CD14-positive monocyte (primary cell): Measurements from ENCODE around the gene EXTL2. TPM values are rescaled to one million over a fixed set of nuclear protein-coding genes. Genes with fewer than 3 reads are reported as not detected.

Experiments used
- DNase-seq, 3 donors: peaks; one replicate each; pipeline ENCODE4 v3.0.0-alpha.2; 2011 to 2022
- H2AFZ ChIP-seq: 2 replicates; pipeline ENCODE4 v1.6.0; 2012; ENCODE audit warnings: mild to moderate bottlenecking, low read depth, low read length, inconsistent platforms; ENCODE audit not compliant: insufficient read depth, poor library complexity, severe bottlenecking
- H3K27ac ChIP-seq, 2 donors: 1 replicate in 1 of 2; 2 replicates in 1 of 2; pipeline ENCODE4 v1.5.1; 2012 to 2013; ENCODE audit warnings: low read length in 2 of 2, control low read depth in 1 of 2, inconsistent platforms in 1 of 2, low read depth in 1 of 2, mild to moderate bottlenecking in 1 of 2
- H3K27me3 ChIP-seq, 2 donors: one replicate each; pipeline versions ENCODE4 v1.6.0 to v1.6.1; 2011 to 2013; ENCODE audit warnings: low read length in 2 of 2; ENCODE audit not compliant: control insufficient read depth in 2 of 2, insufficient read depth in 2 of 2
- H3K36me3 ChIP-seq, 2 donors: replicated peaks in 1 of 2; 1 replicate in 1 of 2; 2 replicates in 1 of 2; pipeline versions ENCODE4 v1.5.1 to v1.6.1; 2012 to 2013; ENCODE audit warnings: low read length in 2 of 2, control low read depth in 1 of 2, inconsistent platforms in 1 of 2, mild to moderate bottlenecking in 1 of 2; ENCODE audit not compliant: insufficient read depth in 2 of 2, control insufficient read depth in 1 of 2
- H3K4me1 ChIP-seq, 2 donors: 1 replicate in 1 of 2; 2 replicates in 1 of 2; pipeline versions ENCODE4 v1.5.1 to v1.6.1; 2012 to 2013; ENCODE audit warnings: low read length in 2 of 2, control low read depth in 1 of 2, inconsistent platforms in 1 of 2, mild to moderate bottlenecking in 1 of 2, moderate library complexity in 1 of 2; ENCODE audit not compliant: insufficient read depth in 2 of 2, control insufficient read depth in 1 of 2
- H3K4me2 ChIP-seq: replicated peaks from 2 replicates; pipeline ENCODE3; 2012; ENCODE audit warnings: low read length, moderate library complexity, mild to moderate bottlenecking; ENCODE audit not compliant: poor library complexity, severe bottlenecking; ENCODE audit errors: extremely low read depth
- H3K4me3 ChIP-seq, 3 experiments: fragments of 200-600 bp in 1 of 3; sonication (generic) in 1 of 3; replicated peaks in 1 of 3; 1 replicate in 2 of 3; 2 replicates in 1 of 3; pipeline ENCODE4 v1.5.1; 2011 to 2013; ENCODE audit warnings: low read length in 3 of 3, mild to moderate bottlenecking in 3 of 3, control low read depth in 2 of 3, low read depth in 2 of 3, inconsistent platforms in 1 of 3, moderate library complexity in 1 of 3
- H3K79me2 ChIP-seq: 2 replicates; pipeline ENCODE4 v1.6.0; 2012; ENCODE audit warnings: mild to moderate bottlenecking, control low read depth, inconsistent platforms, low read length, moderate library complexity; ENCODE audit not compliant: insufficient read depth
- H3K9ac ChIP-seq: 2 replicates; pipeline ENCODE4 v1.6.0; 2017; ENCODE audit warnings: low read length, mild to moderate bottlenecking; ENCODE audit not compliant: insufficient read depth, poor library complexity, severe bottlenecking
- H3K9me3 ChIP-seq, 2 donors: replicated peaks in 1 of 2; 1 replicate in 1 of 2; 2 replicates in 1 of 2; pipeline versions ENCODE4 v1.5.1 to v1.6.1; 2012 to 2013; ENCODE audit warnings: low read length in 2 of 2, control low read depth in 1 of 2; ENCODE audit not compliant: control insufficient read depth in 1 of 2, insufficient read depth in 1 of 2
- H4K20me1 ChIP-seq: 2 replicates; pipeline ENCODE4 v1.6.0; 2012; ENCODE audit warnings: mild to moderate bottlenecking, low read length, control low read depth, moderate library complexity; ENCODE audit not compliant: insufficient read depth
- H3K27ac Mint-ChIP-seq, 7 donors: one replicate each; pipeline ENCODE4 v1.8.0; 2020; ENCODE audit warnings: mild to moderate bottlenecking in 7 of 7, mixed read lengths in 7 of 7, moderate library complexity in 6 of 7, inconsistent platforms in 2 of 7
- H3K27me3 Mint-ChIP-seq, 3 donors: one replicate each; pipeline ENCODE4 v1.8.0; 2021 to 2022; ENCODE audit warnings: low read depth in 3 of 3, mild to moderate bottlenecking in 3 of 3, mixed read lengths in 3 of 3, moderate library complexity in 3 of 3, inconsistent platforms in 1 of 3
- H3K36me3 Mint-ChIP-seq, 2 donors: one replicate each; pipeline ENCODE4 v1.8.0; 2020; ENCODE audit warnings: mixed read lengths in 2 of 2, inconsistent platforms in 1 of 2, mild to moderate bottlenecking in 1 of 2
- H3K4me1 Mint-ChIP-seq: one replicate; pipeline ENCODE4 v1.8.0; 2020; ENCODE audit warnings: mild to moderate bottlenecking, mixed read lengths
- H3K4me3 Mint-ChIP-seq, 2 donors: one replicate each; pipeline ENCODE4 v1.8.0; 2020; ENCODE audit warnings: mild to moderate bottlenecking in 2 of 2, mixed read lengths in 2 of 2, moderate library complexity in 1 of 2
- H3K9me3 Mint-ChIP-seq, 7 donors: one replicate each; pipeline ENCODE4 v1.8.0; 2020 to 2022; ENCODE audit warnings: mixed read lengths in 7 of 7, mild to moderate bottlenecking in 6 of 7, moderate library complexity in 6 of 7, inconsistent platforms in 2 of 7
- CTCF ChIP-seq: fragments of 200-600 bp; IDR thresholded peaks from one replicate; pipeline ENCODE4 v1.8.0; 2022; ENCODE audit warnings: antibody characterized with exemption, mild to moderate bottlenecking
- WGBS: methylation state at CpG from one replicate; pipeline ENCODE4 v1.1.5; 2013; ENCODE audit warnings: missing lambda C conversion rate; ENCODE audit not compliant: insufficient coverage; 5-methylcytosine and 5-hydroxymethylcytosine counted together
- intact Hi-C, 2 donors: fragments of 100-400 bp; cut with micrococcal nuclease; formaldehyde crosslinking; loops; one replicate each; pipeline versions ENCODE4 v1.15.0 to v1.15.1; 2023
- polyA plus RNA-seq, 3 donors: library from polyadenylated mRNA; depleted of rRNA in 1 of 3; unstranded in 2 of 3; stranded (reverse) in 1 of 3; fragments of 300-500 nt in 2 of 3; fragments of >200 nt in 1 of 3; fragmentation: Illumina TruSeq in 2 of 3; gene quantifications; 1 replicate in 2 of 3; 2 replicates in 1 of 3; pipeline ENCODE4 v1.2.3, GENCODE V29; 2012 to 2021

Gene EXTL2
- polyA plus RNA-seq, 3 donors, result 0.89 to 1.2 (median 0.92) TPM

DNA sequence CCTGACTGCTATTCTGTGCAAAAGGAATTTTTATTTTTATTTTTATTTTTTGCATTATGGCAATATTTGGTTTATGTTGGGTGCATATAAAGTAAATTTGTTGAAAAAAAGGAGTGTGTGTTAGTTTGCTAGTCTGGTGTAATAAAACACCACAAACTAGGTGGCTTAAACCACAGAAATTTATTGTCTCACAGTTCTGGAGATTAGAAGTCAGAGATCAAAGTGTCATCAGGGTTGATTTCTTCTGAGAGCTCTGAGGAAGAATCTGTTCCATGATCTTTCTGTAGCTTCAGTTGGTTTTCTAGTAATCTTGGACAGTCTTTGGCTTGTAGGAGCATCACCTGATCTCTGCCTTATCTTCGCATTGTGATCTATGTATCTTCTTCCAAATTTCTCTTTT is 7.7 kb upstream of the EXTL2 start:
- TF ChIP-seq CTCF, result no peak
- intact Hi-C loops, result no loop called here
- H3K4me1 Mint-ChIP-seq, result peaks cover 5% of the 10 kb centered on the region
- no CpG with 5 or more reads among the region's 1 CpG for WGBS
- H3K27ac Mint-ChIP-seq, result no peak overlapping the region
- Histone ChIP-seq H3K4me2 (no peak overlapping the region), H3K79me2 (peaks cover 35% of the 10 kb centered on the region), H2AFZ (no peak overlapping the region), H3K4me3 (no peak overlapping the region), H3K4me1 (peaks cover 0 to 3% of the 10 kb centered on the region in 2 donors), H3K36me3 (peaks cover 61 to 75% of the 10 kb centered on the region in 2 donors), H3K9me3 (no peaks in the 10 kb centered on the region), H3K27ac (no peak overlapping the region), H4K20me1 (peaks cover 27% of the 10 kb centered on the region), H3K27me3 (no peaks in the 10 kb centered on the region), H3K9ac (no peak overlapping the region)
- peaks cover 0 to 3% (median 0%) of the 10 kb centered on the region in 3 donors for H3K27me3 Mint-ChIP-seq
- H3K4me3 Mint-ChIP-seq, result no peak overlapping the region
- DNase-seq, result no peak
- H3K36me3 Mint-ChIP-seq, result peaks cover 59 to 74% of the 10 kb centered on the region in 2 donors
- H3K9me3 Mint-ChIP-seq, result peaks cover 0 to 3% (median 0%) of the 10 kb centered on the region in 7 donors

DNA sequence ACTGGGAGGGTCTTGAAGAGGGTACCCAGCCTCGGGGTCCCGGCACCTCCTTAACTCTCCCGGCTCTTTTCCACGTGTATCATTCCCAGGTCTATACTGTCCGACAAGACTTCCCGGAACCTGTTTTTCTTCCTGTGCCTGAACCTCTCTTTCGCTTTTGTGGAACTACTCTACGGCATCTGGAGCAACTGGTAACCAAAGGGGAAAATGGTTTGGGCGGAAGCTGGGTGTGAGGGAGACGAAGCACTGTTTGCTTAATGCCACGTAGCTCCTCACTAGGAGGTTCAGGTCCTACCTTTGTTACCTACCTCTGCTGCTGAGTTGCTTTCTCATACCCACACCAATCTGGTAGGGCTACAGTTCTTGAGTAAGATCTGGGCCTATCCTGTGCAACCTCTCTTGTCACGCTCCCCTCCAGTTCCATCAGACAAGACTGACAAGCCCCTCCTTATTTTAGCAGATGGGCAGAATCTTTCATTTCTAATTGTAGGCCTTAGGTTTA is 1.9 kb upstream of the EXTL2 start:
- intact Hi-C loops, result loop anchor here in 1 of 2 donors (10.0 kb wide), 1 partner anchor 862 kb away; a partner anchor contains a TSS
- Histone ChIP-seq H3K4me3 (peak overlapping the region; percentile 82 to 95 (median 86)), H3K79me2 (peaks cover 51% of the 10 kb centered on the region), H3K9ac (peak overlapping the region; percentile 97), H3K4me1 (peaks cover 6 to 24% of the 10 kb centered on the region in 2 donors), H3K27ac (peak overlapping the region; percentile 95 to 100), H3K27me3 (no peaks in the 10 kb centered on the region), H2AFZ (peak overlapping the region; percentile 93), H3K36me3 (peaks cover 29 to 30% of the 10 kb centered on the region in 2 donors), H3K9me3 (no peaks in the 10 kb centered on the region), H3K4me2 (peak overlapping the region; percentile 97), H4K20me1 (peaks cover 17% of the 10 kb centered on the region)
- peaks cover 0 to 3% (median 0%) of the 10 kb centered on the region in 3 donors for H3K27me3 Mint-ChIP-seq
- DNase-seq, result peak; percentile 45 to 75 (median 57)
- peaks cover 26 to 27% of the 10 kb centered on the region in 2 donors for H3K36me3 Mint-ChIP-seq
- 0% methylated on average over 4 of the region's 12 CpGs for WGBS
- H3K4me3 Mint-ChIP-seq, result peak overlapping the region; percentile 92 to 99
- H3K27ac Mint-ChIP-seq, result peak overlapping the region; percentile 95 to 100 (median 99)
- peaks cover 25% of the 10 kb centered on the region for H3K4me1 Mint-ChIP-seq
- no peak for TF ChIP-seq CTCF
- H3K9me3 Mint-ChIP-seq, result peaks cover 0 to 5% (median 0%) of the 10 kb centered on the region in 7 donors
